ENCODE data around the gene C1orf210.

C1orf210 gene

GRCh38 chr1:43285269-43285990 is at the start of gene C1orf210:
Gene C1orf210, minus strand, starts transcription at chr1:43285581. Its CDS starts 2,311 bp downstream, at chr1:43283270.
- peak in 1 of 42 donors; percentile 14 for DNase-seq
- intact Hi-C loops (cut with DNase I), result no loop called here

- peak in 2 of 42 donors; percentile 3 to 6 for DNase-seq
- intact Hi-C loops (cut with DNase I), result no loop called here
These were observed 49.2 kb upstream of the C1orf210 start for GRCh38 chr1:43334453-43335205.

GRCh38 chr1:43331688-43332087 is 46.3 kb upstream of the C1orf210 start:
- intact Hi-C loops (cut with DNase I), result no loop called here
- peak in 2 of 42 donors; percentile 2 for DNase-seq

DNA sequence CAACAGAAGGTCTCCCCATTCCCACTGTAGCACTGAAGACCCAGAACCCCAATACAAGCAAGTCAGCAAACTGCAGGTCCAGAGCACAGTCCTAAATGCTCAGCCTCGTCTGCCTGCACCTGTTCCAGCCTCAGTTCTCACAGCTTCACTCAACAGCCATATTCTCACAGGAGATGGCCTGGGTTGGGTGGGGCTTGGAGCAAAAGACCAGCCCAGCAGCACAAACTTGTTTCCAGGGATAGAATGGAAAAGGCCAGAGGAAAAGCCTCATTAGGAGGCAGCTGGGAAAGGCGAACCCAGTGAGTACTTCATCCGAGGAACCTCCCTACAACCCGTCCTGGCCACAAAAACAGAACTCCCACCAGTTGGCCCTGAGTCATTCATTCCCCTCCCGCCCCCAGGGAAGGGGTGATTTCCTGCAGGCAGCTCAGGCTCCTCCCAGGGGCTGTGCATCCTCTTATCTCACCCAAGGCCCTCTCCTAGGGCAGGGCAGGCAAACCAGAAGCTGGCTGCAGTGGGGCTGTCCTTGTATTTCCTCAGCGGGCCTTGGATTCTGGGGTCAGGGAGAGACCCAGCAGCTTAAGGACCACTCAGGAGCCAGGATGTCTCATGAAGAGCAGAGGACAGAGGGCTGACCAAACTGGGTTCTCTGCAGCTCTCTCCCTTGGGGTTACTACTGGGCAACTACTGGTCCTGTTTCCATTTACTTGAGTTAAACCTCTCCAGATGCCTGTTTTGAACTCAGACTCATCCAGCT is 44.8 kb upstream of the C1orf210 start:
- intact Hi-C loops (cut with DNase I), result no loop called here
- peak in 4 of 42 donors; percentile 12 to 24 (median 16) for DNase-seq

DNA sequence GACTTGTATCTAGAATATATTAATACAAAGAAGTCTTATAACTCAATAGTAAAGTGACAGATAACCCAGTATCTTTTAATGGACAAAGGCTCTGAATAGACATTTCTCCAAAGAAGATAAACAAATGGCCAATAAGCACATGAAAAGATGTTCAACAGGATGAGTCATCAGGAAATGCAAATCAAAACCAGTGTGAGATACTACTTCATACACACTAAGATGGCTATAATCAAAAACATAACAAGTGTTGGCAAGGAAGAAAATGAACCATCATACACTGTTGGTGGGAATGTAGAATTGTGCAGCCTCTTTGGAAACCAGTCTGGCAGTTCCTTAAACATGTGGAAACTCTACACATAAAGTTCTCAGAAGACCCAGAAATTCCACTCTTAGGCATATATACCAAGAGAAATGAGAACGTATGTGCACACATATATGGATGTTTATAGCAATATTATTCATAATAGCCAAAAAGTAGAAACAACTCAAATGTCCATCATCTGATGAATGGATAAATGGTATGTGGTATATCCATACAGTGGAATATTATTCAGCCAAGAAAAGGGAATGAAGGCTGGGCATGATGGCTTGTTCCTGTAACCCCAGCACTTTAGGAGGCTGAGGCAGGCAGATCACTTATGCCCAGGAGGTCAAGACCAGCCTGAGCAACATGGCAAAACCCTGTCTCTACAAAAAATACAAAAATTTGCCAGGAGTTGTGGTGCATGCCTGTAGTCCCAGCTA is 42.3 kb upstream of the C1orf210 start:
- no peak for DNase-seq
- intact Hi-C loops (cut with DNase I), result no loop called here

GRCh38 chr1:43325381-43325780 is 40.0 kb upstream of the C1orf210 start:
- intact Hi-C loops (cut with DNase I), result no loop called here
- no peak for DNase-seq

- intact Hi-C loops (cut with DNase I), result no loop called here
- DNase-seq, result peak in 1 of 42 donors; percentile 2
These were observed 39.4 kb upstream of the C1orf210 start for GRCh38 chr1:43324810-43325209.

DNA sequence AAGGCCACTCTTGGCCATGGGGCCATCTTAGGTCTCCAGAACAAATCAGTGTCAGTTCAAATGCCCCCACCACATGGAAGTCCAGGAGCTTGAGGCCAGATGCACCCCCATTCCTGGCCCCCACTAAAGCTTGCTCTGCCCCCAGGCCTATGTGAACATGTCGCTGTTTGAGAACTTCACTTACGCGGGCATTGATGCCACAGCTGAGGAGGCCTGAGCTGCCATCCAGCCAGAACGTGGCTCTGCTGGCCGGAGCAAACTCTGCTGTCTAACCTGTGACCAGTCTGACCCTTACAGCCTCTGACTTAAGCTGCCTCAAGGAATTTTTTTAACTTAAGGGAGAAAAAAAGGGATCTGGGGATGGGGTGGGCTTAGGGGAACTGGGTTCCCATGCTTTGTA is 37.1 kb upstream of the C1orf210 start:
- peak in 3 of 42 donors; percentile 4 to 16 (median 9) for DNase-seq
- intact Hi-C loops (cut with DNase I), result no loop called here

DNA sequence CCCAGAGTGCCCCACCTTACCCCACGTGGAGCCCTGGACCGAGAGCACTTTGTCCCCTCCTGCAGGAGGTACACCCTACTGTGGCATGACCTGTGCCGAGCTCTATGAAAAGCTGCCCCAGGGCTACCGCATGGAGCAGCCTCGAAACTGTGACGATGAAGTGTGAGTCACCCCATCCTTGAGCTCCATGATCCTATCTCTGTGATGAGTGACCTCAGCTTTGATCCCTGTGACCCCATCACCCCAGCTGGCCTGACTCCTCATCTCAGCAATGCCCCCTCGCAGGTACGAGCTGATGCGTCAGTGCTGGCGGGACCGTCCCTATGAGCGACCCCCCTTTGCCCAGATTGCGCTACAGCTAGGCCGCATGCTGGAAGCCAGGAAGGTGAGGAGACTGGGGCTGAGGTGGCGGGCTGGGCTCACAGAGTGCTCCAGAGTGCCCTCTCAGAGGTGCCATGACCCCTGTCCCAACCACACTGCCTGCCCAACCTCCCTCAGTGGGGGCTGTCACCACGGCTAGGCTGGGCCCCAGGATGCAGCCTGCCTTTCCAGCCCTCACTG is 36.0 kb upstream of the C1orf210 start:
- DNase-seq, result peak in 4 of 42 donors; percentile 11 to 27 (median 23)
- intact Hi-C loops (cut with DNase I), result no loop called here

- peak in 4 of 42 donors; percentile 9 to 14 (median 12) for DNase-seq
- intact Hi-C loops (cut with DNase I), result no loop called here
These were observed 34.4 kb upstream of the C1orf210 start for GRCh38 chr1:43319766-43320165.

DNA sequence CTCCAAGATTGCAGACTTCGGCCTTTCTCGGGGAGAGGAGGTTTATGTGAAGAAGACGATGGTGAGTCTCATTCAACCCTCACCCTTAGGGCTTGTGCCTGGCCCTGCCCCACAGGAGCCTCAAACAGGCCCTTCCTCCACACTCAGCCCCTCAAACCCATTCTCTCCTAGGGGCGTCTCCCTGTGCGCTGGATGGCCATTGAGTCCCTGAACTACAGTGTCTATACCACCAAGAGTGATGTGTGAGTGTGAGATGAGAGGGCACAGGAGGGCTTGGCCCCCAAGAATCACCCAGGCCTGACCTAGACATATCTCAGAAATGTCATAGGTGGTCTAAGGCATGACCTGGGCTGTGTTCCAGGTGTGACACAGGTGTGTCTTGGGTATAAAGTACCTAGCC is 33.9 kb upstream of the C1orf210 start:
- DNase-seq, result peak in 4 of 42 donors; percentile 16 to 39 (median 20)

DNA sequence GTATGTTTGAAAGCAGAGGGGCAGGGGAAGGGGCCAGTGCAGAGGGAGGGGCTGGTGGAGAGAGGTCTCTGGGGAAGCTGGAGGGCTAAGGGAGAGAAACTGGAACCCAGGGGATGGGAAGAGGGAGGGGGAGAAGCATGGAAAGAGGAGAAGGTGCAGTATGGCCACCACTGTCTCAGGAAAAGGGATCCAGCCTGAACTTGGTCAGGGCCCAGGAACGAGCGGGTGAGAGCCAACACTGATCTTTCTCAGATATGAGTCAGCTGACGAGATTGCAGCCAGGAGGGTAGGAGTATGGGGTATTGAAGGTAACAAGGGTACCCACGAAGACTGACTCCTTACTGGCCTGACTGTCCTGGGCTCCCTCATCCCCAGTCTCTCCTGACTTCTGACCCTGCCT is 33.5 kb upstream of the C1orf210 start:
- peak in 1 of 42 donors; percentile 27 for DNase-seq
- intact Hi-C loops (cut with DNase I), result no loop called here

More for the DNA sequence above, 33.9 kb upstream of the C1orf210 start:
- intact Hi-C loops (cut with DNase I), result no loop called here

- peak; percentile 43 to 92 (median 80) for DNase-seq
- intact Hi-C loops (cut with DNase I), result no loop called here
These were observed 32.6 kb upstream of the C1orf210 start for GRCh38 chr1:43317817-43318471.

GRCh38 chr1:43316738-43317520 is 31.5 kb upstream of the C1orf210 start:
- DNase-seq, result peak in 4 of 42 donors; percentile 8 to 27 (median 22)
- intact Hi-C loops (cut with DNase I), result no loop called here

DNA sequence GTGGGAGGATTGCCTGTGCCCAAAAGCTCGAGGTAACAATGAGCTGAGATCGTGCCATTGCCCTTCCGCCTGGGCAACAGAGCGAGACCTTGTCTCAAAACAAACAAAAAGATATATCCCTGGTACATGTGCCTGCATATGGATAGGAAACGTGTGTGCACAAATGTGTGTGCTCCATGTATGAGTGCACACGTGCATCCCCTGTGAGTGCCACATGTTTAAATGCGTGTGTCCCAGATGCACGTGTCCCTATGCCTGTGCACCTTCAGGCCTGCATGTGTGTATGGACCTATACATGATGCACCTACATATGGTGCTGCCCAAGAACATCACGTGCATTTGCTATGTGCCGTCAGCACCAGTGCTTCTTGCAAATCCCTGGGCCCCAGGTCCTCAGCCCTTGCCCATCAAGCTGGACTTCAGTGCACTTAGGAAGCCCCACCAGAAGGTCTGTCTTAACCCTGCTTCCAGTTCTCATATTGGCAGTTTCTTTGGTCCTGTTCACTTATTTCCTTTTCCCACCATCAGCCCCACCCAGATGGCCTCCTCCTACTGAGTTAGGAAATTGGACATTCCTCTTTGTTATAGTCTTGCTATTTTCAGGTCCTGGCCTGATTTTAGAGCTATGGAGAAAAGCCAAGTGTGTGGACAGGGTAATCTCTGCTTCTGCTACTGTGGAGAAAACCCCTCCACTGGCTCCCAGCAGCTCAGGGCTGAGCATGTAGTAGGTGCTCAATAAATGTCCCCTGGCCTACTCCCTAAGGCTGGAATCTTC is 30.8 kb upstream of the C1orf210 start:
- DNase-seq, result peak in 4 of 42 donors; percentile 8 to 29 (median 21)
- intact Hi-C loops (cut with DNase I), result no loop called here

DNA sequence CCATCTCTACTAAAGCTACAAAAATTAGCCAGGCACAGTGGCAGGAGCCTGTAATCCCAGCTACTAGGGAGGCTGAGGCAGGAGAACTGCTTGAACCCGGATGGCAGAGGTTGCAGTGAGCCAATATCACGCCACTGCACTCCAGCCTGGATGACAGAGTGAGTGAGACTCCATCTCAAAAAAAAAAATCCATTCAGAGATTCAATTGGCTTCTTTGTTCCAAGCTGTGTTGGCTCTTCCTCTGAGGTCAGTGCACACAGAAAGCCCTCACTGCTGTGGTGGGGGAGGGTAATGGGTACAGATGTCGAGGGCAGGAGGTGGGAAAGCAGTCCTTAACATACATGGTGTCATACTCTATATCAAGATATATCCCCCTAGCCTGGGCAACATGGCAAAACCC is 30.1 kb upstream of the C1orf210 start:
- DNase-seq, result peak in 35 of 42 donors; percentile 18 to 83 (median 62)

More for the DNA sequence above, 30.1 kb upstream of the C1orf210 start:
- intact Hi-C loops (cut with DNase I), result no loop called here

Data from head of caudate nucleus (tissue), 42 donors.